ENCODE measurements around the gene KCTD2. TPM values are rescaled to one million over a fixed set of nuclear protein-coding genes. Genes with fewer than 3 reads are reported as not detected.
A peak's percentile ranks its signal among the peaks of the same experiment; 100 is the strongest.

Gene KCTD2
- polyA plus RNA-seq, 2 of the 4 experiments (the other 2 are of a cell fraction) = 18.8 to 31.3 TPM

GRCh38 chr17:75036643-75037268 is 10.3 kb upstream of the KCTD2 start:
- Histone ChIP-seq H3K9me3 (no peaks in the 10 kb centered on the region), H3K27ac (peak overlapping the region; percentile 67 to 82), H3K4me1 (peaks cover 30% of the 10 kb centered on the region), H3K4me2 (peak overlapping the region; percentile 69), H3K4me3 (0 out of 3 replicates have a peak overlapping the region, but pooled peaks have one; percentile 9)
- FAIRE-seq = no peak
- WGBS (ENCODE audit: missing lambda C conversion rate) = 34% methylated on average over 27 of the region's 27 CpGs
- ChIA-PET CTCF (interaction anchor here (1.0 to 4.5 kb wide), 8 partner anchors 11 to 165 kb away, joined by 3 to 35 read pairs (median 9); partner anchors contain the start of genes ATP5PD, KCTD2 and NT5C), POLR2A (interaction anchor here (0.7 to 3.2 kb wide), 4 partner anchors 11 to 132 kb away, joined by 5 to 46 read pairs (median 11); partner anchors contain the start of genes ATP5PD, KCTD2, MRPL58 and SLC16A5)
- DNase-seq (ENCODE audit: low read depth in 1 of 2, low spot score in 1 of 2) = peak; percentile 93 to 97
- ATAC-seq = peak; percentile 8 to 17; a peak in 4 of 6 replicates
- TF ChIP-seq FOSB (CRISPR knock-in tag; IDR thresholded peaks at IDR 0.05) (no peak), RCOR1 (IDR thresholded peaks at IDR 0.05; ENCODE audit: low read depth, low read length) (no peak), RFX5 (IDR thresholded peaks at IDR 0.05) (0 out of 2 replicates have a peak, but pooled peaks have one; percentile 22), SREBF2 (IDR thresholded peaks at IDR 0.05) (no peak), SMC3 (IDR thresholded peaks at IDR 0.05) (no peak), HEYL (CRISPR knock-in tag; IDR thresholded peaks at IDR 0.05) (no peak), EHMT2 (IDR thresholded peaks at IDR 0.05; ENCODE audit: low read depth) (no peak), ZSCAN20 (CRISPR knock-in tag; IDR thresholded peaks at IDR 0.05) (no peak), ESRRA (IDR thresholded peaks at IDR 0.05; ENCODE audit: borderline replicate concordance, low read length) (no peak), PHF8 (IDR thresholded peaks at IDR 0.05; ENCODE audit: borderline replicate concordance, low read depth) (no peak), MAFK (IDR thresholded peaks at IDR 0.05; ENCODE audit: partially characterized antibody) (peak; percentile 80), E2F6 (IDR thresholded peaks at IDR 0.05; ENCODE audit: borderline replicate concordance, low read depth) (no peak), ATOH8 (CRISPR knock-in tag; IDR thresholded peaks at IDR 0.05; ENCODE audit: low read depth) (no peak), MAX (IDR thresholded peaks at IDR 0.05) (peak; percentile 59), FOSL2 (IDR thresholded peaks at IDR 0.05) (no peak), FOSL2 (CRISPR knock-in tag; IDR thresholded peaks at IDR 0.05) (peak; percentile 9; the same call in 1 of the 2 replicates), HOXA7 (CRISPR knock-in tag; IDR thresholded peaks at IDR 0.05) (no peak), RAD21 (conservative IDR thresholded peaks at IDR 0.05 in 1 of 2, IDR thresholded peaks at IDR 0.05 in 1 of 2) (no peak)
- TF ChIP-seq, protein P1, sequence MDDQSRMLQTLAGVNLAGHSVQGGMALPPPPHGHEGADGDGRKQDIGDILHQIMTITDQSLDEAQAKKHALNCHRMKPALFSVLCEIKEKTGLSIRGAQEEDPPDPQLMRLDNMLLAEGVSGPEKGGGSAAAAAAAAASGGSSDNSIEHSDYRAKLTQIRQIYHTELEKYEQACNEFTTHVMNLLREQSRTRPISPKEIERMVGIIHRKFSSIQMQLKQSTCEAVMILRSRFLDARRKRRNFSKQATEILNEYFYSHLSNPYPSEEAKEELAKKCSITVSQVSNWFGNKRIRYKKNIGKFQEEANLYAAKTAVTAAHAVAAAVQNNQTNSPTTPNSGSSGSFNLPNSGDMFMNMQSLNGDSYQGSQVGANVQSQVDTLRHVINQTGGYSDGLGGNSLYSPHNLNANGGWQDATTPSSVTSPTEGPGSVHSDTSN (IDR thresholded peaks at IDR 0.05) = peak; percentile 22; the same call in 1 of the 2 replicates

DNA sequence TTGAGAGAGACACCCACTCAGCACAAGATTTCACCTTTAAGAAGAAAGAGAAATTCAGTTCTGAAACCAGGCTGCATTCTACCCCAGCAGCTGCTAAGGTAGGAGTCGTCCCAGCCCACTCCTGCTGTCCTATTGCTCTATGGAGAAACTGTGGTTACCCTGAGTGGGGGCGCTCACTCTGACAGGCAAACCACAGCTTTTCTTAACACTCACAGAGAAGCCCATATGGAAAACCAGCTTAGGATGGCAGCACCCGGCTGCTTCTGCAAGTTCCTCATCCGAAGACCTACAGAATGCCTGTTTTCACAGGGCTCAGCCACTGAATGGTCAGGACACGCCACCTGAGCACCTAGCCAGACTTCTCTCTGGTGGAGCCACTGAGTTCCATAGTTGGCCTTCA is 7.8 kb upstream of the KCTD2 start:
- H3K4me1 ChIP-seq = peaks cover 21% of the 10 kb centered on the region
- no peaks in the 10 kb centered on the region for H3K9me3 ChIP-seq
- POLR2A ChIA-PET = interaction anchor here (1.2 kb wide), 1 partner anchor 48 kb away, joined by 3 read pairs; no protein-coding TSS in a partner anchor
- CTCF ChIA-PET = interaction anchor here (0.9 to 5.4 kb wide), 11 partner anchors 10 to 164 kb away, joined by 3 to 27 read pairs (median 4); partner anchors contain the start of gene OTOP2
- H3K4me3 ChIP-seq = no peak overlapping the region
- H3K4me2 ChIP-seq = no peak overlapping the region
- 88% methylated on average over 5 of the region's 5 CpGs for WGBS (ENCODE audit: missing lambda C conversion rate)
- no peak overlapping the region for H3K27ac ChIP-seq
- FAIRE-seq (no peak), DNase-seq (ENCODE audit: low read depth in 1 of 2, low spot score in 1 of 2) (no peak), ATAC-seq (no peak)
- TF ChIP-seq CHD2 (IDR thresholded peaks at IDR 0.05; ENCODE audit: low read length, partially characterized antibody) (no peak), NFE2L2 (conservative IDR thresholded peaks at IDR 0.05; ENCODE audit: low read length) (no peak), HOXA7 (CRISPR knock-in tag; IDR thresholded peaks at IDR 0.05) (no peak), FOSB (CRISPR knock-in tag; IDR thresholded peaks at IDR 0.05) (no peak), PHF8 (IDR thresholded peaks at IDR 0.05; ENCODE audit: borderline replicate concordance, low read depth) (no peak), ESRRA (IDR thresholded peaks at IDR 0.05; ENCODE audit: borderline replicate concordance, low read length) (no peak), REST (IDR thresholded peaks at IDR 0.05) (no peak), SMC3 (IDR thresholded peaks at IDR 0.05) (no peak)
